ENCODE results near the gene RTN4RL1.

DNA sequence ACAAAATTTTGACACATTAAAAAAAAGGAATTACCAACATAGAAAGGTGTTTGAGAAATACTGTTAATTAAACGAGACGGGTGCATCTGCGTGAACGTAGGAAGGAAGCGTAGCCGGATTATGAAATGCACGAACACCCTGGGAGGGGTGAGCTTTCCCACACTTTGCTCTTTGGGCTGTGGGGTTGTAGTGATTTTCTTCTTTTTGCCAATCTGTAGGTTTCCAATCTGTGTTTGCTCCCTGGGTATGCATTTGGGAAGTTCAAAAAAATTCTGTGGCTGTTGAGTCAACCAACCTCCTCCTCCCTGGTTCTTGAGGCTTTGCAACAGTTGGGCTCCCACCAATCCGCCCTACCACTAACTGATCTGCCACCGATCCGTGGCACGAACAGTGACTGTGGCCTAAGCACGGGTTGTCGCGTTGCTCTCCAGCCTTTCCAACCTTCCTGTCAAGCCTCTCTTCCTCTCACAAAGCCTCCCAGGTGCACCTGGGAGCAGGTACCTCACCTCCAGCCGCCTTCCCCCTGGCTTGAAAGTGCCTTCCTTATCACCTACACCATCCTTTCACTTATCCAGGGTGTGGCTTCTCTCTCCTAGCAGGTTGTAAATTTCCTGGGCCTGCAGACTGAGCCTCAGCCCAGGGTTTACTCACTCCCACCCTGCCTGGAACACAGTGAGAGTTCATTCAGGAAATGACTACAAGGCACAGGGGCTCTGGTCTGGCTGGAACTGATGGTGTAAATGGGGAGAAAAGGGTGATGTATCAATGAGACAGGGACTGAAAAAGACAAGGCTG lies 16.6 kb downstream of the RTN4RL1 start:
- TF ChIP-seq POLR2A (IDR thresholded peaks at IDR 0.05) (no peak), POLR2AphosphoS5 (IDR thresholded peaks at IDR 0.05) (no peak)
- TF ChIP-seq, protein P1, sequence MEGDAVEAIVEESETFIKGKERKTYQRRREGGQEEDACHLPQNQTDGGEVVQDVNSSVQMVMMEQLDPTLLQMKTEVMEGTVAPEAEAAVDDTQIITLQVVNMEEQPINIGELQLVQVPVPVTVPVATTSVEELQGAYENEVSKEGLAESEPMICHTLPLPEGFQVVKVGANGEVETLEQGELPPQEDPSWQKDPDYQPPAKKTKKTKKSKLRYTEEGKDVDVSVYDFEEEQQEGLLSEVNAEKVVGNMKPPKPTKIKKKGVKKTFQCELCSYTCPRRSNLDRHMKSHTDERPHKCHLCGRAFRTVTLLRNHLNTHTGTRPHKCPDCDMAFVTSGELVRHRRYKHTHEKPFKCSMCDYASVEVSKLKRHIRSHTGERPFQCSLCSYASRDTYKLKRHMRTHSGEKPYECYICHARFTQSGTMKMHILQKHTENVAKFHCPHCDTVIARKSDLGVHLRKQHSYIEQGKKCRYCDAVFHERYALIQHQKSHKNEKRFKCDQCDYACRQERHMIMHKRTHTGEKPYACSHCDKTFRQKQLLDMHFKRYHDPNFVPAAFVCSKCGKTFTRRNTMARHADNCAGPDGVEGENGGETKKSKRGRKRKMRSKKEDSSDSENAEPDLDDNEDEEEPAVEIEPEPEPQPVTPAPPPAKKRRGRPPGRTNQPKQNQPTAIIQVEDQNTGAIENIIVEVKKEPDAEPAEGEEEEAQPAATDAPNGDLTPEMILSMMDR (IDR thresholded peaks at IDR 0.05) = no peak
